ENCODE data around the gene SNCB.

- no peak for TF ChIP-seq TCF12 (IDR thresholded peaks at IDR 0.05; ENCODE audit: low read depth)
- TF ChIP-seq MAX (IDR thresholded peaks at IDR 0.05): no peak
- TF ChIP-seq TAF1 (IDR thresholded peaks at IDR 0.05; ENCODE audit: low read depth): no peak
- no peak for TF ChIP-seq REST (IDR thresholded peaks at IDR 0.05; ENCODE audit: low read depth)
- no peak for TF ChIP-seq EP300 (IDR thresholded peaks at IDR 0.05; ENCODE audit: borderline replicate concordance)
- no peak for TF ChIP-seq RAD21 (IDR thresholded peaks at IDR 0.05; ENCODE audit: low read depth)
- TF ChIP-seq FOXM1 (IDR thresholded peaks at IDR 0.05; ENCODE audit: borderline replicate concordance, low read depth): no peak
These were observed 1.3 kb upstream of the SNCB start for GRCh38 chr5:176631383-176632200.
